K562 (cell line): ENCODE data around the gene ARHGAP26. TPM values are rescaled to one million over a fixed set of nuclear protein-coding genes. Genes with fewer than 3 reads are reported as not detected.
A peak's percentile ranks its signal among the peaks of the same experiment; 100 is the strongest.
"Not testable (repeated sequence)": the region's sequence is repeated elsewhere in the genome, so short reads cannot be mapped to it uniquely, and the experiment has no call there.

Source experiments
- ATAC-seq: fragments of 200-7000 bp; cut with Tn5 transposase; 3 replicates; pipeline ENCODE4 v1.9.1; 2020; ENCODE audit warnings: moderate library complexity
- BruUV-seq: library from RNA; stranded (reverse); fragments of 400-500 nt; replicated peaks from 2 replicates; lab custom pipeline; 2021; lab: Mats Ljungman, UMichigan
- CTCF ChIA-PET: fragments of 300-600 bp; formaldehyde crosslinking; extraction: SDS; loops from one replicate; lab custom pipeline; 2021; ENCODE audit warnings: low intra/inter-chr PET ratio; lab: Yijun Ruan, JAX
- POLR2A ChIA-PET: fragments of 300-600, 350-650 bp; sonication (Branson Sonifier 250); formaldehyde crosslinking; extraction: SDS; loops from one replicate; lab custom pipeline; 2021; ENCODE audit warnings: antibody characterized with exemption, inconsistent platforms; lab: Yijun Ruan, JAX
- DNase-seq, 4 experiments: peaks; one replicate each; pipeline versions ENCODE4 v3.0.0 to v3.0.0-alpha.2; 2011 to 2018; ENCODE audit warnings: low spot score in 3 of 4, mixed read lengths in 3 of 4; ENCODE audit errors: extremely low read depth in 1 of 4
- FAIRE-seq: peaks from 2 replicates; lab custom pipeline; 2011; peaks lifted over from hg19 to GRCh38; lab: Jason Lieb, UNC
- H2AFZ ChIP-seq: 2 replicates; pipeline ENCODE4 v1.6.0; 2011; ENCODE audit warnings: low read depth, low read length, control low read depth, inconsistent platforms
- H3K27ac ChIP-seq: fragments of 200-600 bp; 3 replicates; pipeline ENCODE4 v1.8.0; 2011; ENCODE audit warnings: low read depth, mild to moderate bottlenecking, control low read depth, inconsistent platforms, low read length, moderate library complexity, mixed read lengths; ENCODE audit errors: extremely low read depth
- H3K27me3 ChIP-seq, 2 experiments: fragments of 300-600 bp in 1 of 2; 2 replicates in 1 of 2; 3 replicates in 1 of 2; pipeline versions ENCODE4 v1.6.0 to v1.8.0; 2011; ENCODE audit warnings: inconsistent platforms in 2 of 2, low read length in 2 of 2, mild to moderate bottlenecking in 1 of 2, mixed read lengths in 1 of 2, moderate library complexity in 1 of 2; ENCODE audit not compliant: control insufficient read depth in 2 of 2, insufficient read depth in 2 of 2
- H3K36me3 ChIP-seq: fragments of 300-600 bp; 3 replicates; pipeline ENCODE4 v1.8.0; 2011; ENCODE audit warnings: mild to moderate bottlenecking, low read length, inconsistent platforms; ENCODE audit not compliant: control insufficient read depth, insufficient read depth
- H3K4me1 ChIP-seq, 2 experiments: fragments of 200-600 bp in 1 of 2; replicated peaks in 1 of 2; 2 replicates in 1 of 2; 3 replicates in 1 of 2; pipeline versions ENCODE4 v1.5.1 to v1.8.0; 2011; ENCODE audit warnings: inconsistent platforms in 2 of 2, low read length in 2 of 2, mild to moderate bottlenecking in 1 of 2, mixed read lengths in 1 of 2, moderate library complexity in 1 of 2; ENCODE audit not compliant: control insufficient read depth in 2 of 2, insufficient read depth in 2 of 2
- H3K4me2 ChIP-seq: 2 replicates; pipeline ENCODE4 v1.6.1; 2011; ENCODE audit warnings: low read length, control low read depth, inconsistent platforms, mixed read lengths; ENCODE audit not compliant: insufficient read depth
- H3K4me3 ChIP-seq: fragments of 200-600 bp; sonication (generic), shearing (Covaris generic); 2 replicates; pipeline ENCODE4 v1.5.1; 2016; ENCODE audit warnings: control low read depth, inconsistent platforms
- H3K79me2 ChIP-seq: fragments of 200-600 bp; 3 replicates; pipeline ENCODE4 v1.8.0; 2011; ENCODE audit warnings: low read length, inconsistent platforms; ENCODE audit not compliant: control insufficient read depth, insufficient read depth
- H3K9ac ChIP-seq, 2 experiments: 2 replicates each; pipeline versions ENCODE4 v1.6.0 to v1.6.1; 2011; ENCODE audit warnings: low read depth in 2 of 2, low read length in 2 of 2, control low read depth in 1 of 2, inconsistent platforms in 1 of 2, mild to moderate bottlenecking in 1 of 2, mixed read lengths in 1 of 2; ENCODE audit not compliant: insufficient read depth in 1 of 2
- H3K9me1 ChIP-seq: one replicate; pipeline ENCODE4 v1.6.0; 2011; ENCODE audit warnings: inconsistent platforms, mild to moderate bottlenecking, low read length, moderate library complexity; ENCODE audit not compliant: control insufficient read depth, insufficient read depth
- H3K9me3 ChIP-seq: replicated peaks from 2 replicates; pipeline ENCODE4 v1.5.1; 2011; ENCODE audit warnings: low read depth, low read length, inconsistent platforms; ENCODE audit not compliant: control insufficient read depth, insufficient read depth
- H4K20me1 ChIP-seq: replicated peaks from 2 replicates; pipeline ENCODE4 v1.6.1; 2011; ENCODE audit warnings: low read length, inconsistent platforms, mixed read lengths; ENCODE audit not compliant: control insufficient read depth, insufficient read depth
- ADNP ChIP-seq: fragments of 200-800 bp; sonication (Bioruptor generic); IDR thresholded peaks from 2 replicates; pipeline ENCODE4 v1.6.1; 2016; ENCODE audit warnings: missing genetic modification characterization, missing compliant biosample characterization
- CBX2 ChIP-seq: fragments of 200-600 bp; sonication (generic); IDR thresholded peaks from one replicate; pipeline ENCODE4 v1.6.1; 2012; ENCODE audit warnings: mild to moderate bottlenecking, low read length, inconsistent platforms; ENCODE audit not compliant: insufficient read depth, poor library complexity, severe bottlenecking
- CC2D1A ChIP-seq: fragments of 450-650 bp; IDR thresholded peaks from 2 replicates; pipeline ENCODE4 v1.6.1; 2017; ENCODE audit warnings: mild to moderate bottlenecking
- SIX5 ChIP-seq, 2 experiments: IDR thresholded peaks; 2 replicates each; pipeline ENCODE4 v1.6.1; 2011; ENCODE audit warnings: low read length in 2 of 2, borderline replicate concordance in 1 of 2, low read depth in 1 of 2, mild to moderate bottlenecking in 1 of 2, moderate library complexity in 1 of 2; ENCODE audit not compliant: insufficient read depth in 1 of 2
- SMAD2 ChIP-seq: fragments of 150-350 bp; IDR thresholded peaks from 2 replicates; pipeline ENCODE4 v1.6.1; 2014; ENCODE audit warnings: low read depth, mild to moderate bottlenecking, low read length
- TEAD2 ChIP-seq: fragments of 450-650 bp; IDR thresholded peaks from 2 replicates; pipeline ENCODE4 v1.6.1; 2016; ENCODE audit warnings: missing genetic modification characterization, control low read depth, missing compliant biosample characterization
- ZNF146 ChIP-seq: IDR thresholded peaks from one replicate; pipeline ENCODE4 v1.6.1; 2018; ENCODE audit warnings: missing compliant biosample characterization; ENCODE audit not compliant: unreplicated experiment
- ZNF165 ChIP-seq: fragments of 250-450 bp; sonication (Bioruptor Pico); IDR thresholded peaks from 2 replicates; pipeline ENCODE4 v1.4.0; 2020; ENCODE audit warnings: borderline replicate concordance
- ZNF384 ChIP-seq: IDR thresholded peaks from 2 replicates; pipeline ENCODE4 v1.6.1; 2012; ENCODE audit warnings: low read depth, low read length, improper control_type of control experiment
- WGBS: fragments of 100-300 bp; shearing (Covaris generic); methylation state at CpG from one replicate; pipeline ENCODE4 v1.1.6; 2016; ENCODE audit warnings: low coverage, mixed read lengths; ENCODE audit not compliant: insufficient coverage; ENCODE audit errors: missing lambda C conversion rate; 5-methylcytosine and 5-hydroxymethylcytosine counted together
- in situ Hi-C: fragments of 300-500 bp; cut with MboI; formaldehyde crosslinking; loops from 4 replicates; pipeline ENCODE4 v1.15.0; 2018; ENCODE audit warnings: inconsistent platforms, mixed read lengths
- intact Hi-C: fragments of 100-400 bp; cut with micrococcal nuclease; formaldehyde crosslinking; loops from 2 replicates; pipeline ENCODE4 v1.14.2; 2022
- polyA plus RNA-seq, 8 experiments: library from polyadenylated mRNA; depleted of rRNA in 4 of 8; stranded (reverse) in 5 of 8; unstranded in 3 of 8; fragments of >200 nt; fragmentation: Nextera tagmentation in 2 of 8; fragmentation: Illumina TruSeq in 1 of 8; extraction: Ambion mirVana in 2 of 8; extraction: Trizol in 1 of 8; gene quantifications; 2 replicates each; pipeline versions ENCODE4 v1.2.1 to v1.2.3, GENCODE V29; 2011 to 2014; ENCODE audit warnings: inconsistent platforms in 1 of 8, missing spikeins in 1 of 8
- total RNA-seq, 7 experiments: library from RNA; depleted of rRNA in 6 of 7; stranded (reverse); fragments of >200 nt in 6 of 7; fragmentation: Illumina TruSeq in 2 of 7; extraction: Trizol in 2 of 7; gene quantifications; 2 replicates each; pipeline versions ENCODE4 v1.2.1 to v1.2.3, GENCODE V29; 2011 to 2021; ENCODE audit warnings: low replicate concordance in 1 of 7

ARHGAP26 gene
- total and polyA plus RNA-seq, 9 of the 15 experiments (the other 6 are each of a cell fraction or from before 2014, with no cell fraction given): 0.13 to 1.1 (median 0.55) TPM

GRCh38 chr5:142995621-142996020 lies 225.4 kb downstream of the ARHGAP26 start:
- H3K9ac ChIP-seq, DNase-seq, H3K36me3 ChIP-seq, H2AFZ ChIP-seq, H3K27ac ChIP-seq, H3K4me3 ChIP-seq, H3K4me1 ChIP-seq, POLR2A ChIA-PET, H3K27me3 ChIP-seq, FAIRE-seq, H3K9me1 ChIP-seq, intact Hi-C loops, H4K20me1 ChIP-seq, H3K9me3 ChIP-seq, BruUV-seq, ATAC-seq, CTCF ChIA-PET, H3K79me2 ChIP-seq, H3K4me2 ChIP-seq: not testable (repeated sequence)
- in situ Hi-C loops: loop anchor here (10.0 kb wide), 1 partner anchor 839 kb away; no protein-coding TSS in a partner anchor
- peak; percentile 78 for TF ChIP-seq ZNF146 (CRISPR knock-in tag)

GRCh38 chr5:142997591-142997990 lies 227.4 kb downstream of the ARHGAP26 start:
- in situ Hi-C loops: loop anchor here (10.0 kb wide), 1 partner anchor 837 kb away; no protein-coding TSS in a partner anchor
- no peaks in the 10 kb centered on the region for H3K36me3 ChIP-seq
- H3K79me2 ChIP-seq: no peaks in the 10 kb centered on the region
- ChIA-PET CTCF (no interaction called here), POLR2A (no interaction called here)
- no peaks in the 10 kb centered on the region for H3K9me1 ChIP-seq
- H3K9me3 ChIP-seq: no peaks in the 10 kb centered on the region
- intact Hi-C loops: no loop called here
- H3K4me3 ChIP-seq: no peak overlapping the region
- BruUV-seq: no TSS peak
- H3K27ac ChIP-seq: no peak overlapping the region
- ATAC-seq (no peak), FAIRE-seq (no peak), DNase-seq (no peak)
- no peak for TF ChIP-seq ZNF384
- TF ChIP-seq SIX5 (IDR thresholded peaks at IDR 0.05; ENCODE audit: borderline replicate concordance in 1 of 2, insufficient read depth in 1 of 2, low read depth in 1 of 2, low read length in 2 of 2): no peak
- TF ChIP-seq ADNP (tag): no peak
- no peak for TF ChIP-seq CBX2
- no peak for TF ChIP-seq CC2D1A
- no peak for TF ChIP-seq ZNF165 (CRISPR knock-in tag)
- no peak for TF ChIP-seq TEAD2 (tag)
- TF ChIP-seq SMAD2: no peak
- H3K4me2 ChIP-seq: no peak overlapping the region
- no peak overlapping the region for H3K9ac ChIP-seq
- H2AFZ ChIP-seq: no peak overlapping the region
- H4K20me1 ChIP-seq: no peaks in the 10 kb centered on the region
- peaks cover 0 to 2% of the 10 kb centered on the region in 2 experiments; a peak in 1 of 5 replicates for H3K27me3 ChIP-seq
- no peaks in the 10 kb centered on the region for H3K4me1 ChIP-seq
- WGBS: 0% methylated on average over 1 of the region's 1 CpG
